ENCODE results near the gene CCDC172. TPM values are rescaled to one million over a fixed set of nuclear protein-coding genes. Genes with fewer than 3 reads are reported as not detected.
"Not testable (repeated sequence)": the region's sequence is repeated elsewhere in the genome, so short reads cannot be mapped to it uniquely, and the experiment has no call there.

Gene CCDC172
- total RNA-seq, 2 experiments from 2014 or later: not detected

- H3K9me3 Mint-ChIP-seq: peaks cover 11% of the 10 kb centered on the region
- H3K36me3 Mint-ChIP-seq (ENCODE audit: low read depth): no peaks in the 10 kb centered on the region
- no peak for DNase-seq
- CTCF ChIA-PET: no interaction called here
- H3K4me1 Mint-ChIP-seq (ENCODE audit: low read depth): no peaks in the 10 kb centered on the region
- H3K27ac Mint-ChIP-seq: no peak overlapping the region
- H3K27me3 Mint-ChIP-seq (ENCODE audit: low read depth): peaks cover 3% of the 10 kb centered on the region
- intact Hi-C loops (cut with micrococcal nuclease): no loop called here
- H3K4me3 Mint-ChIP-seq: no peak overlapping the region
Observed at GRCh38 chr10:116355341-116355740, 31.1 kb downstream of the CCDC172 start.

GRCh38 chr10:116356833-116357232 is 32.6 kb downstream of the CCDC172 start:
- H3K4me3 Mint-ChIP-seq: no peak overlapping the region
- H3K9me3 Mint-ChIP-seq: peaks cover 8% of the 10 kb centered on the region
- CTCF ChIA-PET: no interaction called here
- H3K36me3 Mint-ChIP-seq (ENCODE audit: low read depth): no peaks in the 10 kb centered on the region
- DNase-seq: no peak
- intact Hi-C loops (cut with micrococcal nuclease): no loop called here
- H3K4me1 Mint-ChIP-seq (ENCODE audit: low read depth): no peaks in the 10 kb centered on the region
- H3K27ac Mint-ChIP-seq: no peak overlapping the region
- peaks cover 3% of the 10 kb centered on the region for H3K27me3 Mint-ChIP-seq (ENCODE audit: low read depth)

DNA sequence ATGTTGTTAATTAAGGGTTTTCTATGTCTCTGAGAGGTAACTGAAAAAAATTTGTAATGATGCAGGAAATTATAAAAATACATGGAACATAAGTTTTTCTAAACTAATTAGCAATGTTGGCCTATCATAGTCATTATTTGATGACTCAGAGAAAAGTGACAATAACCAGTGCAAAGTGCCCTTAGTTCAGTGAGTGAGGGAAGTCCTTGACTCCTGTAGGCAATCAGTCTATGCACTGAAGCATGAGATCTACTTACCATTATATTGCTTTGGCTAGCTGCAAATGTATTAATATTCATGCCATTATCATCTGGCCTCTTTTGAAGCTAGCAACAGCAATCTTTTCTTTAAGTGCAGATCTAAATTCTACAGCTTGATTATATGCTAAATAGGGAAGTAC is 40.6 kb downstream of the CCDC172 start:
- Mint-ChIP-seq H3K27ac (no peak overlapping the region), H3K27me3 (ENCODE audit: low read depth) (no peaks in the 10 kb centered on the region), H3K4me1 (ENCODE audit: low read depth) (no peaks in the 10 kb centered on the region), H3K9me3 (no peaks in the 10 kb centered on the region), H3K4me3 (no peak overlapping the region), H3K36me3 (ENCODE audit: low read depth) (no peaks in the 10 kb centered on the region)
- CTCF ChIA-PET: no interaction called here
- DNase-seq: no peak
- intact Hi-C loops (cut with micrococcal nuclease): no loop called here

GRCh38 chr10:116371737-116372136 is 47.5 kb downstream of the CCDC172 start:
- no peaks in the 10 kb centered on the region for H3K9me3 Mint-ChIP-seq
- CTCF ChIA-PET: no interaction called here
- intact Hi-C loops (cut with micrococcal nuclease): no loop called here
- H3K27ac Mint-ChIP-seq: no peak overlapping the region
- no peak for DNase-seq
- no peak overlapping the region for H3K4me3 Mint-ChIP-seq
- no peaks in the 10 kb centered on the region for H3K4me1 Mint-ChIP-seq (ENCODE audit: low read depth)
- peaks cover 12% of the 10 kb centered on the region for H3K27me3 Mint-ChIP-seq (ENCODE audit: low read depth)
- no peaks in the 10 kb centered on the region for H3K36me3 Mint-ChIP-seq (ENCODE audit: low read depth)

DNA sequence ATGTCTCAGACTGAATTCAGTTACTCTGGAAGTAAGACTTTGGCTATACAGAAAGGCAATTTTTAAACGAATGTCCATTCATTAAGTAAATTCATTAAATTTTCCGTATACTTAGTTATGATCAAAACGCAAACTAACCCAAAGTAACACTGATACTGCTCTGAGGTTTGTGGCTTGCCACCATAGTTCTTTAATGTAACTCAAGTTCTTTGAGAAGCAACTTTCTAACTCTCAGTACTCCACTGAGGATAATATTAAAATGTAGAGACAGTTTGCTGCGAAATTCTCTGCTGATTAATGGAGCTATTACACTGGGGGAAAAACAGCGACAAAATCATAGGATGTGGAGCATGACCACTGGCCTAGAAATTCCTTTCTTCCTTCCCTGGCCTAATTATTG is 58.0 kb downstream of the CCDC172 start:
- DNase-seq: no peak
- intact Hi-C loops (cut with micrococcal nuclease): loop anchor here (10.0 kb wide), 1 partner anchor 1827 kb away; no protein-coding TSS in a partner anchor
- no peak overlapping the region for H3K27ac Mint-ChIP-seq
- H3K36me3 Mint-ChIP-seq (ENCODE audit: low read depth): no peaks in the 10 kb centered on the region
- no peak overlapping the region for H3K4me3 Mint-ChIP-seq
- no peaks in the 10 kb centered on the region for H3K27me3 Mint-ChIP-seq (ENCODE audit: low read depth)
- CTCF ChIA-PET: interaction anchor here (0.6 kb wide), 1 partner anchor 15 kb away, joined by 3 read pairs; no protein-coding TSS in a partner anchor
- H3K4me1 Mint-ChIP-seq (ENCODE audit: low read depth): no peaks in the 10 kb centered on the region
- no peaks in the 10 kb centered on the region for H3K9me3 Mint-ChIP-seq

- DNase-seq: no peak
- CTCF ChIA-PET: interaction anchor here (1.0 to 1.9 kb wide), 3 partner anchors 1213 to 1249 kb away, joined by 3 to 7 read pairs (median 4); no protein-coding TSS in a partner anchor
- Mint-ChIP-seq H3K4me1 (ENCODE audit: low read depth) (no peaks in the 10 kb centered on the region), H3K27ac (no peak overlapping the region), H3K27me3 (ENCODE audit: low read depth) (no peaks in the 10 kb centered on the region), H3K4me3 (no peak overlapping the region), H3K9me3 (no peaks in the 10 kb centered on the region), H3K36me3 (ENCODE audit: low read depth) (no peaks in the 10 kb centered on the region)
- intact Hi-C loops (cut with micrococcal nuclease): loop anchor here (1.0 to 10.0 kb wide), 3 partner anchors 588 to 1831 kb away; no protein-coding TSS in a partner anchor
Observed at GRCh38 chr10:116385311-116385710, 61.1 kb downstream of the CCDC172 start.

- no peak overlapping the region for H3K4me3 Mint-ChIP-seq
- no peak for DNase-seq
Observed at GRCh38 chr10:116385994-116386809, 62.0 kb downstream of the CCDC172 start.

DNA sequence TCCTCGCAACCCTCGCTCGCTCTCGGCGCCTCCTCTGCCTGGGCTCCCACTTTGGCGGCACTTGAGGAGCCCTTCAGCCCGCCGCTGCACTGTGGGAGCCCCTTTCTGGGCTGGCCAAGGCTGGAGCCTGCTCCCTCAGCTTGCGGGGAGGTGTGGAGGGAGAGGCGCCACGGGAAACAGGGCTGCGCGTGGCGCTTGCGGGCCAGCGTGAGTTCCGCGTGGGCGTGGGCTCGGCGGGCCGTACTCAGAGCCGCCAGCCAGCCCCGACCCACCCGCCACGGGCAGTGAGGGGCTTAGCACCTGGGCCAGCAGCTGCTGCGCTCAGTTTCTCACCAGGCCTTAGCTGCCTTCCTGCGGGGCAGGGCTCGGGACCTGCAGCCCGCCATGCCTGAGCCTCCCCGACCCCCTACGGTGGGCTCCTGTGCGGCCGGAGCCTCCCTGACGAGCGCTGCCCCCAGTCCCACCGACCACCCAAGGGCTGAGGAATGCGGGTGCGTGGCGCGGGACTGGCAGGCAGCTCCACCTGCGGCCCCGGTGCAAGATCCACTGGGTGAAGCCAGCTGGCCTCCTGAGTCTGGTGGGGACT is 69.1 kb downstream of the CCDC172 start:
- H3K36me3 Mint-ChIP-seq (ENCODE audit: low read depth); H3K4me3 Mint-ChIP-seq; CTCF ChIA-PET; DNase-seq; H3K27ac Mint-ChIP-seq; H3K4me1 Mint-ChIP-seq (ENCODE audit: low read depth); intact Hi-C loops (cut with micrococcal nuclease); H3K27me3 Mint-ChIP-seq (ENCODE audit: low read depth); H3K9me3 Mint-ChIP-seq: not testable (repeated sequence)

More at GRCh38 chr10:116385994-116386809, 62.0 kb downstream of the CCDC172 start:
- Mint-ChIP-seq H3K9me3 (no peaks in the 10 kb centered on the region), H3K27ac (no peak overlapping the region), H3K4me1 (ENCODE audit: low read depth) (no peaks in the 10 kb centered on the region), H3K36me3 (ENCODE audit: low read depth) (no peaks in the 10 kb centered on the region), H3K27me3 (ENCODE audit: low read depth) (no peaks in the 10 kb centered on the region)
- CTCF ChIA-PET: interaction anchor here (0.6 to 1.9 kb wide), 7 partner anchors 590 to 1730 kb away, joined by 3 to 7 read pairs (median 3); no protein-coding TSS in a partner anchor
- intact Hi-C loops (cut with micrococcal nuclease): loop anchor here (1.0 to 10.0 kb wide), 5 partner anchors 589 to 1831 kb away; no protein-coding TSS in a partner anchor

DNA sequence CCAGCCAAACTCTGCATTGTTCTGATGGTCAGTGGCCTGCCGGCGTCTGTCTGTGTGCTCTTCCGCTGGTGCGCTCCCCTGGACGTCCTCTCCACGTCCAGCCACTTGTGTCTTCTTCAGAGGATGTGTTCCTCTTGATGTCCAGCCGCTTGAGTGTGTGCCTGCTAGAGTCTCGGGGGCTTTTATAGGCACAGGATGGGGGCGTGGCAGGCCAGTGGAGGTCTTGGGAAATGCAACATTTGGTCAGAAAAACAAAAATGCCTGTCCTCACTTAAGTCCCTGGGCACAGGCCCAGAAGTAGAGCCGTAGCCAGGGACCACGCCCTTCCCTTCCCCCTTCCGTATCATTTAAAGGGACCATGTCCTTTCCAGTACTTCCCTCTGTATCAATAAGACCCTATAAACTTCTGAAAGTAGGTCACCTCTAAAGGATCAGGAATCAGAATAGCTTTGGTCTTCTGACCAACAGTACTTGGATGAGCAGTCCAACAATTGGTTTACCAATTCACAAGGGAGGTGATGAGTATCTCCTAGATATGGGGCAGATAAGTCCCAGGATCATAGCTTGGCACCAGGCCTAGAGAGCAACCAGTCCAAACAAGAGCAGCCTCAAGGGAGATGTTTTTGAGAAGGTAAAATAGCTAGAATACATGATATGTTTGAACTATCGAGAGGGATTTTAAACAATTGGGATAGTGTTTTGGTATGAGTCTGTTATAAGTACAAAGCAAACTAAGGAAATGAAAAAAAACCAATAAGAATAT is 71.2 kb downstream of the CCDC172 start:
- no peak for DNase-seq
- CTCF ChIA-PET: no interaction called here
- Mint-ChIP-seq H3K27ac (no peak overlapping the region), H3K4me1 (ENCODE audit: low read depth) (no peaks in the 10 kb centered on the region), H3K4me3 (no peak overlapping the region), H3K27me3 (ENCODE audit: low read depth) (peaks cover 4% of the 10 kb centered on the region), H3K9me3 (no peaks in the 10 kb centered on the region), H3K36me3 (ENCODE audit: low read depth) (no peaks in the 10 kb centered on the region)
- intact Hi-C loops (cut with micrococcal nuclease): no loop called here

- Mint-ChIP-seq H3K27ac (no peak overlapping the region), H3K4me3 (no peak overlapping the region), H3K4me1 (ENCODE audit: low read depth) (no peaks in the 10 kb centered on the region), H3K36me3 (ENCODE audit: low read depth) (no peaks in the 10 kb centered on the region), H3K9me3 (no peaks in the 10 kb centered on the region), H3K27me3 (ENCODE audit: low read depth) (peaks cover 4% of the 10 kb centered on the region)
- DNase-seq: no peak
- intact Hi-C loops (cut with micrococcal nuclease): no loop called here
- CTCF ChIA-PET: no interaction called here
Observed at GRCh38 chr10:116398224-116398623, 74.0 kb downstream of the CCDC172 start.

DNA sequence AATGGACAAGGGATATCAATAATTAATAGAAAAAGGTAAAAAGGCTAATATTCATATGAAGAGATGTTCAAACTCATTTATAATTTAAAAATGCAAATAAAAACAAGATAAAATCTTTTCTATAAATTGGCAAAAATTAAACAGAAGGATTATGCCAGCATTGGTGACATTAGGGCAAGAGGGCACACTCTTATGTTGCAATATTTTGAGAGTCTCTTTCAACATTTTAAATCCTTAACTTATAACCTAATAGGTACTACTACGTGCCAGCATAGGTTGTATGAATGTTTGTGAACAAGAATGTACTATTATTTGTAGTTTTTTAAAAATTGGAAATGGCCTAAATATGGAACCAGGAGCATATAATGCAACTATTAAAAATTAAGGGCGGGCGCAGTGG is 78.6 kb downstream of the CCDC172 start:
- no peak overlapping the region for H3K4me3 Mint-ChIP-seq
- H3K27me3 Mint-ChIP-seq (ENCODE audit: low read depth): no peaks in the 10 kb centered on the region
- no peaks in the 10 kb centered on the region for H3K9me3 Mint-ChIP-seq
- H3K36me3 Mint-ChIP-seq (ENCODE audit: low read depth): no peaks in the 10 kb centered on the region
- H3K4me1 Mint-ChIP-seq (ENCODE audit: low read depth): no peaks in the 10 kb centered on the region
- CTCF ChIA-PET: no interaction called here
- no peak for DNase-seq
- H3K27ac Mint-ChIP-seq: no peak overlapping the region
- intact Hi-C loops (cut with micrococcal nuclease): no loop called here

DNA sequence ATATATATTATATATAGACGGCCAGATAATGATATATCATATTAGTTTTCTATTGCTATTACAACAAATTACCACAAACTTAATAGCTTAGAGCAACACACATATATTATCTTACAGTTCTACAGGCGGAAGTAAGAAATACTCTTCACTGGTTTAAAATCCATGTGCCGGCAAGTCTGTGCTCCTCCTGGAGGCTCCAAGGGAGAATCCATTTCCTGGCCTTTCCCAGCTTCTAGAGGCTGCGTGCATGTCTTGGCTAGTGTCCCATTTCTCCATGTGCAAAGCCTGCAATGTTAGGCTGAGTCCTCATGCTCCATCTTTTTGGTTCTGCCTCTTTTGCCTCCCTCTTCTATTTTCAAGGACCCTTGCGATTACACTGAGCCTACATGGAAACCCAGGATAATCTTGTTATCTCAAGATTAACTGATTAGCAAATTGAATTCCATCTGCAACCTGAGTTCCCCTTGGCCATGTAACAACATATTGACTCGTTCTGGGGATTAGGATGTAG is 79.5 kb downstream of the CCDC172 start:
- Mint-ChIP-seq H3K4me1 (ENCODE audit: low read depth) (no peaks in the 10 kb centered on the region), H3K4me3 (no peak overlapping the region), H3K9me3 (no peaks in the 10 kb centered on the region), H3K27ac (no peak overlapping the region), H3K27me3 (ENCODE audit: low read depth) (no peaks in the 10 kb centered on the region), H3K36me3 (ENCODE audit: low read depth) (no peaks in the 10 kb centered on the region)
- intact Hi-C loops (cut with micrococcal nuclease): no loop called here
- DNase-seq: no peak
- CTCF ChIA-PET: no interaction called here

Data from activated naive CD4-positive, alpha-beta T cell treated with anti-CD3 and anti-CD28 coated beads for 36 hours (primary cell).